ENCODE data around the gene SCGB1D1. TPM values are rescaled to one million over a fixed set of nuclear protein-coding genes. Genes with fewer than 3 reads are reported as not detected.

The SCGB1D1 gene
- total RNA-seq, 1 experiment from 2014 or later, result not detected

DNA sequence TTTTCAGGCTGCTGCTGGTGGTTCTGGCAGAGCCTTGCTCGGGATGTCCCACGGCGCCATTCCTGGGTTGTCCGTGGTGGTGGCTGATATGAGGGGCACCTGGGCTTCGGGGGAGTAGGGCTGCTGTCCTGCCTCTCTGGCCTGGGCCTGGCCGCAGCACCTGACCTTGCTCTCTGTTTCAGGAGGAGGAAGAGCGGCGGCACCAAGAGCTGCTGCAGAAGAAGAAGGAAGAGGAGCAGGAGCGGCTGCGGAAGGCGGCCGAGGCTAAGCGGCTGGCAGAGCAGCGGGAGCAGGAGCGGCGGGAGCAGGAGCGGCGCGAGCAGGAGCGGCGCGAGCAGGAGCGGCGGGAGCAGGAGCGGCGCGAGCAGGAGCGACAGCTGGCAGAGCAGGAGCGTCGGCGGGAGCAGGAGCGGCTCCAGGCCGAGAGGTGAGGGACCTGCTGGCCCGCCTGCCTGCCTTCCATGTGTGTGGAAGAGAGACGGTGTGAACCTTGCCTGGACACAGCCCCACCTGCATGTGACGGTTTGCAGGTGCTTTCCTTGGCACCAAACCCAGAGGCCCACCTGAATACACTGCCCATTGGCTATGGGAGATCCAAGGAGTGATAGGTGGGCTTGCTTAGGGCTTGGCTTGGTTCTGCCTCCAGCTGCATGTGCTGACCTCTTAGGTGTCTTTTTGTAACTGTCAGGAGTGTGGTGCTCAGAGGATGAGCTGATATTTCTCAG lies 43.4 kb upstream of the SCGB1D1 start:
- intact Hi-C loops (cut with micrococcal nuclease; ENCODE audit: unreplicated experiment), result no loop called here
- POLR2A ChIA-PET (ENCODE audit: unreplicated experiment), result no interaction called here

DNA sequence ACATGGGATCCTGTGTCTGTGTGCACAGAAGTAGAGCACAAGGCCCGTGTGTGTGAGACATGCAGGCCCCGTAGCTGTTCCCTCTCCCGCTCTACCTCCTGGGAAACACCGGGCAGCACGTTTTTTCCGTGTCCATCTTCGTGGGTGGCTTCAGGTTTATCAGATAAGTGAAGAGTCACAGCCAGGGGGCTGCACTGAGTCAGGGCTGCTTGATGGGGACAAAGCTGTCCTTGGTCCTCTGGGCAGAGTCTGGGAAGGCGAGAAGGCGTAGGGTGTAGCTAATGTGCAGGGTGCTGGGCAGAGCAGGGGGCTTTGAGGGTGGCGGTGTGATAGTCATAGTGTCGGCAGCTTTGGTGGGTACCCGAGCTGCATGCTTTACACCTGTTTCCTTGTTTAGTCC lies 42.5 kb upstream of the SCGB1D1 start:
- Histone ChIP-seq H3K9me2 (ENCODE audit: insufficient read depth) (no peaks in the 10 kb centered on the region), H2AFZ (no peak overlapping the region), H3K9me3 (ENCODE audit: insufficient read depth, low read depth) (no peaks in the 10 kb centered on the region), H3K27me3 (ENCODE audit: insufficient read depth, low read depth) (no peaks in the 10 kb centered on the region), H3K79me2 (ENCODE audit: low read depth) (no peaks in the 10 kb centered on the region), H3K27ac (no peak overlapping the region), H3K4me3 (no peak overlapping the region), H3K36me3 (ENCODE audit: low read depth) (peaks cover 36% of the 10 kb centered on the region), H3F3A (ENCODE audit: insufficient read depth, low read depth) (0 out of 2 replicates have a peak, but pooled peaks cover under 1% of the 10 kb centered on the region), H4K20me1 (ENCODE audit: insufficient read depth) (peaks cover 15% of the 10 kb centered on the region), H3K4me2 (no peak overlapping the region), H3K4me1 (replicated peaks; ENCODE audit: insufficient read depth) (no peaks in the 10 kb centered on the region)
- CTCF ChIA-PET, result no interaction called here
- intact Hi-C loops (cut with micrococcal nuclease; ENCODE audit: unreplicated experiment), result no loop called here
- TF ChIP-seq, protein P1, sequence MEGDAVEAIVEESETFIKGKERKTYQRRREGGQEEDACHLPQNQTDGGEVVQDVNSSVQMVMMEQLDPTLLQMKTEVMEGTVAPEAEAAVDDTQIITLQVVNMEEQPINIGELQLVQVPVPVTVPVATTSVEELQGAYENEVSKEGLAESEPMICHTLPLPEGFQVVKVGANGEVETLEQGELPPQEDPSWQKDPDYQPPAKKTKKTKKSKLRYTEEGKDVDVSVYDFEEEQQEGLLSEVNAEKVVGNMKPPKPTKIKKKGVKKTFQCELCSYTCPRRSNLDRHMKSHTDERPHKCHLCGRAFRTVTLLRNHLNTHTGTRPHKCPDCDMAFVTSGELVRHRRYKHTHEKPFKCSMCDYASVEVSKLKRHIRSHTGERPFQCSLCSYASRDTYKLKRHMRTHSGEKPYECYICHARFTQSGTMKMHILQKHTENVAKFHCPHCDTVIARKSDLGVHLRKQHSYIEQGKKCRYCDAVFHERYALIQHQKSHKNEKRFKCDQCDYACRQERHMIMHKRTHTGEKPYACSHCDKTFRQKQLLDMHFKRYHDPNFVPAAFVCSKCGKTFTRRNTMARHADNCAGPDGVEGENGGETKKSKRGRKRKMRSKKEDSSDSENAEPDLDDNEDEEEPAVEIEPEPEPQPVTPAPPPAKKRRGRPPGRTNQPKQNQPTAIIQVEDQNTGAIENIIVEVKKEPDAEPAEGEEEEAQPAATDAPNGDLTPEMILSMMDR (conservative IDR thresholded peaks at IDR 0.05), result no peak
- TF ChIP-seq EZH2 (IDR thresholded peaks at IDR 0.05; ENCODE audit: low read depth), result no peak
- DNase-seq, result no peak
- no TSS peak for BruUV-seq (replicated peaks)
- POLR2A ChIA-PET (ENCODE audit: unreplicated experiment), result no interaction called here

More for the DNA sequence above, 43.4 kb upstream of the SCGB1D1 start:
- Histone ChIP-seq H3K4me3 (no peak overlapping the region), H3K4me1 (replicated peaks; ENCODE audit: insufficient read depth) (no peaks in the 10 kb centered on the region), H2AFZ (no peak overlapping the region), H4K20me1 (ENCODE audit: insufficient read depth) (peaks cover 22% of the 10 kb centered on the region), H3F3A (ENCODE audit: insufficient read depth, low read depth) (no peaks in the 10 kb centered on the region), H3K27me3 (ENCODE audit: insufficient read depth, low read depth) (no peaks in the 10 kb centered on the region), H3K36me3 (ENCODE audit: low read depth) (peaks cover 36% of the 10 kb centered on the region), H3K9me2 (ENCODE audit: insufficient read depth) (no peaks in the 10 kb centered on the region), H3K27ac (no peak overlapping the region), H3K4me2 (no peak overlapping the region), H3K9me3 (ENCODE audit: insufficient read depth, low read depth) (no peaks in the 10 kb centered on the region), H3K79me2 (ENCODE audit: low read depth) (no peaks in the 10 kb centered on the region)
- CTCF ChIA-PET, result no interaction called here
- BruUV-seq (replicated peaks), result no TSS peak
- TF ChIP-seq EZH2 (IDR thresholded peaks at IDR 0.05; ENCODE audit: low read depth), result no peak
- TF ChIP-seq, protein P1 (conservative IDR thresholded peaks at IDR 0.05), result no peak
- DNase-seq, result no peak

DNA sequence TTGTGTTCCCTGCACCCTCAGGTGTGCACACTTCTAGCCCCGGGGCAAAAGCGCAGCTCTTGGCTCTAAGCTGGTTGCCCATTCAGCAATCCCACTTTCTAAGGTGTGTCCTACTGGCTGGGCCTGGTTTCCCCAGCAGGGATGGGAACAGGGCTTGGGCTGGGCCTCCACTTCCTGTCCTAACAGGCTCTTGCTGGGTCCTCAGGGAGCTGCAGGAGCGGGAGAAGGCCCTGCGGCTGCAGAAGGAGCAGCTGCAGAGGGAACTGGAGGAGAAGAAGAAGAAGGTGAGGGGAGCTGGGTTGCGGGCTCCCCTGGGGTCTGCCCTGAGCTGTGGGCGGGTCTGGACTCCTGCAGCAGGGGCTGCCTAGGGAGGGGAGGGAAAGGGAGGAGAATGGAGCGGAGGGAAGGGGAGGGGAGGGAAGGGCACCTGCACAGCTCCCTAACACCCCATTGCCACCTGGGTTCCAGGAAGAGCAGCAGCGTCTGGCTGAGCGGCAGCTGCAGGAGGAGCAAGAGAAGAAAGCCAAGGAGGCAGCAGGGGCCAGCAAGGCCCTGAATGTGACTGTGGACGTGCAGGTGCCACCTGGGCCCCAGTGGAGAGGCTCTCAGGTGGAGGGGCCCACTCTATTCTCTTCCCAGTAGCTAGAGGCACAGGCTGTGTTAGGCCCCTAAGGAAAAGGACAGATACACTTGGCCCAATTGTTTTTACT lies 41.6 kb upstream of the SCGB1D1 start:
- Histone ChIP-seq H3K27ac (no peak overlapping the region), H3K4me2 (no peak overlapping the region), H3K4me3 (no peak overlapping the region), H3K27me3 (ENCODE audit: insufficient read depth, low read depth) (no peaks in the 10 kb centered on the region), H3K9me3 (ENCODE audit: insufficient read depth, low read depth) (no peaks in the 10 kb centered on the region), H3K4me1 (replicated peaks; ENCODE audit: insufficient read depth) (no peaks in the 10 kb centered on the region), H3K36me3 (ENCODE audit: low read depth) (peaks cover 45% of the 10 kb centered on the region), H3F3A (ENCODE audit: insufficient read depth, low read depth) (peaks cover 7% of the 10 kb centered on the region; the same call in 1 of the 2 replicates), H3K79me2 (ENCODE audit: low read depth) (no peaks in the 10 kb centered on the region), H2AFZ (no peak overlapping the region), H4K20me1 (ENCODE audit: insufficient read depth) (peaks cover 10% of the 10 kb centered on the region), H3K9me2 (ENCODE audit: insufficient read depth) (no peaks in the 10 kb centered on the region)
- ChIA-PET CTCF (no interaction called here), POLR2A (ENCODE audit: unreplicated experiment) (no interaction called here)
- intact Hi-C loops (cut with micrococcal nuclease; ENCODE audit: unreplicated experiment), result no loop called here
- DNase-seq, result no peak
- TF ChIP-seq EZH2 (IDR thresholded peaks at IDR 0.05; ENCODE audit: low read depth), result no peak
- TF ChIP-seq, protein P1 (conservative IDR thresholded peaks at IDR 0.05), result no peak
- no TSS peak for BruUV-seq (replicated peaks)
